G401.6 (cell line): ENCODE results near the gene PATJ.
"Not testable (repeated sequence)": the region's sequence is repeated elsewhere in the genome, so short reads cannot be mapped to it uniquely, and the experiment has no call there.

Experiments used
- FAIRE-seq: peaks from 2 replicates; lab custom pipeline; 2012; peaks lifted over from hg19 to GRCh38; lab: Jason Lieb, UNC

Gene PATJ

GRCh38 chr1:62213075-62213914 lies 471.0 kb downstream of the PATJ start:
- no peak for FAIRE-seq

- FAIRE-seq = no peak
Observed at GRCh38 chr1:62218604-62219003, 476.3 kb downstream of the PATJ start.

GRCh38 chr1:62220456-62220855 lies 478.2 kb downstream of the PATJ start:
- not testable (repeated sequence) for FAIRE-seq

GRCh38 chr1:62221171-62221570 lies 478.9 kb downstream of the PATJ start:
- FAIRE-seq = no peak

- no peak for FAIRE-seq
Observed at GRCh38 chr1:62222321-62222720, 480.0 kb downstream of the PATJ start.

GRCh38 chr1:62224182-62224581 lies 481.9 kb downstream of the PATJ start:
- FAIRE-seq = no peak

- no peak for FAIRE-seq
Observed at GRCh38 chr1:62227496-62227895, 485.2 kb downstream of the PATJ start.
